ENCODE data around the gene PTPN14.

- no peak for TF ChIP-seq ELK1 (IDR thresholded peaks at IDR 0.05; ENCODE audit: borderline replicate concordance, low read depth, low read length)
- TF ChIP-seq, protein P1, sequence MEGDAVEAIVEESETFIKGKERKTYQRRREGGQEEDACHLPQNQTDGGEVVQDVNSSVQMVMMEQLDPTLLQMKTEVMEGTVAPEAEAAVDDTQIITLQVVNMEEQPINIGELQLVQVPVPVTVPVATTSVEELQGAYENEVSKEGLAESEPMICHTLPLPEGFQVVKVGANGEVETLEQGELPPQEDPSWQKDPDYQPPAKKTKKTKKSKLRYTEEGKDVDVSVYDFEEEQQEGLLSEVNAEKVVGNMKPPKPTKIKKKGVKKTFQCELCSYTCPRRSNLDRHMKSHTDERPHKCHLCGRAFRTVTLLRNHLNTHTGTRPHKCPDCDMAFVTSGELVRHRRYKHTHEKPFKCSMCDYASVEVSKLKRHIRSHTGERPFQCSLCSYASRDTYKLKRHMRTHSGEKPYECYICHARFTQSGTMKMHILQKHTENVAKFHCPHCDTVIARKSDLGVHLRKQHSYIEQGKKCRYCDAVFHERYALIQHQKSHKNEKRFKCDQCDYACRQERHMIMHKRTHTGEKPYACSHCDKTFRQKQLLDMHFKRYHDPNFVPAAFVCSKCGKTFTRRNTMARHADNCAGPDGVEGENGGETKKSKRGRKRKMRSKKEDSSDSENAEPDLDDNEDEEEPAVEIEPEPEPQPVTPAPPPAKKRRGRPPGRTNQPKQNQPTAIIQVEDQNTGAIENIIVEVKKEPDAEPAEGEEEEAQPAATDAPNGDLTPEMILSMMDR (conservative IDR thresholded peaks at IDR 0.05; ENCODE audit: low read depth, low read length) = no peak
These were observed 79.9 kb downstream of the PTPN14 start for GRCh38 chr1:214471458-214471857.

All from IMR-90 (cell line).